GM21528 (cell line): ENCODE data around the gene ABCA13.

Experiments
- ATAC-seq: cut with Tn5 transposase; IDR thresholded peaks from one replicate; pipeline ENCODE4 v1.9.1; 2021; ENCODE audit warnings: mild to moderate bottlenecking, moderate library complexity; ENCODE audit not compliant: unreplicated experiment, low FRiP score

The ABCA13 gene

GRCh38 chr7:48505051-48505450 lies 333.8 kb downstream of the ABCA13 start:
- no peak for ATAC-seq

DNA sequence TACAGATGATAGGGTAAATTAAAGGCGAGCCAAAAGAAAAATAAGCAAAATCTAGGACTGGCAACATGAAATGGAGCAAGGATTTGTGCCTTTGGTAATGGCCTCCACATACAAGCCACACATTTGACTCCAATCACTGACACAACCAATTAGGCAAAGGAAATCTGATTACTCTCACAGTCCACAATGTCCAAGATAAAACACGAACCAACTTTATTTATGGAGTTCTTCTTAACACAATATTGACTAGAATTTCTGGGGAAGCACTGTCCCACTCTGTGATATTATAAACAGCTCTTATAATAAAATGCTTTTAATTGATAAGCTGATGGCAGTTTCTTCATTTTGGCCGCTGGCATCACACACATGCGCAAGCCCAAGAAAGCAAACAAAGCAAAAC lies 334.2 kb downstream of the ABCA13 start:
- ATAC-seq: no peak

GRCh38 chr7:48506569-48506968 lies 335.3 kb downstream of the ABCA13 start:
- ATAC-seq: no peak

- ATAC-seq: no peak
These were observed 339.8 kb downstream of the ABCA13 start for GRCh38 chr7:48511080-48511479.

DNA sequence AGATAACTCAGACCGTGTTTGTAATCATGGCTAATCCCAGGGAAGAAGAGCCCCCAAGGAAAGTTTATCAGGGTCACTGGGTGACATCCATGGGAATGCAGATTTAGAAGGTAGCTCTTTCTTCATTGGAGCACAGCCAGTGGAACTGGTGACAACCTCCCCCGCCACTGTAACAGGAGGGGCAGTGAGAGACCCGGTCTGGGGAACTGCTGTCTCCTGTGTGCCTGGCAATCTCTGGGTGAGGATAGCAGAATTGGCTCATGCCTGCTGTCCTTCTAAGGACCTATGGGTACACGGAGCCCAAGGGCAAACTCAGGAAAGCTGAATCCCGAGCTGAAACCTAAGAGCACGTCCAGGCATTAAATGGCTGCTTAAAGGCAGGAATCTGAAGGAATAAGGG lies 341.6 kb downstream of the ABCA13 start:
- no peak for ATAC-seq

DNA sequence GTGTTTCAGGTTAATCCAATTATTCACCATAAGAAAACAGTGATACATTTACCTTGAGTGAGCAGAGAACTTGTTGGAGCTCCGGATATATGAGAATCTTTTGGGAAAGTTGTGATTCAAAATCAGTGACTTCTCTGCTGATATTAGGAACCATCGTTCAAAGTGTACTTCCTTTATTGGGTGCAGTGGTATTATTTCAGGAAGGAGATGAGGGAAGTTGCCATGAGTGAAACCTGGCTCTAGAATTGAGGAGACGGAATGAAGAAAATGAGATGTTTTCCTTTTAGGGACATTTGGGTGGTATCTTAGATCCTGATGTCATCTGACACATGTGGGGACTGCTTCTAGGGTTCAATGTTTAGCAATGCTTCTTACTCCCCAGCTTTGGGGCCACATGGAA lies 343.9 kb downstream of the ABCA13 start:
- ATAC-seq: no peak

DNA sequence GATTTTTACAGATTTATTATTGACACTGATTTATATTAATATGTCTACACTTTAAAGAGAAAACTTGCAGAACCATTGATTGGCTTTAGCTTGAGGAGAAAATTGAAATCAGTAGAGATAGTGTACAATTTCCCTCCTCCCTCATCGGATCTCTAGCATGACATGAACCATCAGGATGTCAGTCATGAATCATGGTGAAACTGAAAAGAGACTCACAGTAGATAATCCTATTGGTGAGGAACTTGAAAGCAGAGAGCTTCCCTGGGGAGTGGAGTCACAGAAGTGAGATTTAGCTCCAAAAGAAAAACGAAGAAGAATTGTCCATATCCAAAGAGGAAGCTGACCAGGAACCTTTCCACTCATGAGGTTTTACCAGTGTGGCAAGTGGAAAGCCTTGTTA lies 346.8 kb downstream of the ABCA13 start:
- no peak for ATAC-seq

DNA sequence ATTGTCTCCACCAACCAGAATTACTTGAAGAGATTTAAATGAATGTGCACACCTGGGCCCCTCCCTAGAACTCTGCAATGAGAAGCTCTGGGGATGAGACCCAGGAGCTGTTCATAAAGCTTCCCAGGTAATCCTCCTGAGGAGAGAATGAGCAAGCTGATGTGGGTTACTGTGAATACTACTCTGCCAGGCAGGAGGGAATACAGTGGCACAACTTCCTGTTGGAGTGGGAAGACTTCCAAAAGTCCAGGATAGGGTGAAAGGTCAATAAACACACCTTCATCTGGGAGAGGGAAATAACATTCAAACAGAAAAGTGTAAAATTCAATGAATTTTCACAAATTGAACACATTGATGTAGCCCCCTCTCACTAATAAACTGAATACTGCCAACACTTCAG lies 351.4 kb downstream of the ABCA13 start:
- ATAC-seq: no peak

DNA sequence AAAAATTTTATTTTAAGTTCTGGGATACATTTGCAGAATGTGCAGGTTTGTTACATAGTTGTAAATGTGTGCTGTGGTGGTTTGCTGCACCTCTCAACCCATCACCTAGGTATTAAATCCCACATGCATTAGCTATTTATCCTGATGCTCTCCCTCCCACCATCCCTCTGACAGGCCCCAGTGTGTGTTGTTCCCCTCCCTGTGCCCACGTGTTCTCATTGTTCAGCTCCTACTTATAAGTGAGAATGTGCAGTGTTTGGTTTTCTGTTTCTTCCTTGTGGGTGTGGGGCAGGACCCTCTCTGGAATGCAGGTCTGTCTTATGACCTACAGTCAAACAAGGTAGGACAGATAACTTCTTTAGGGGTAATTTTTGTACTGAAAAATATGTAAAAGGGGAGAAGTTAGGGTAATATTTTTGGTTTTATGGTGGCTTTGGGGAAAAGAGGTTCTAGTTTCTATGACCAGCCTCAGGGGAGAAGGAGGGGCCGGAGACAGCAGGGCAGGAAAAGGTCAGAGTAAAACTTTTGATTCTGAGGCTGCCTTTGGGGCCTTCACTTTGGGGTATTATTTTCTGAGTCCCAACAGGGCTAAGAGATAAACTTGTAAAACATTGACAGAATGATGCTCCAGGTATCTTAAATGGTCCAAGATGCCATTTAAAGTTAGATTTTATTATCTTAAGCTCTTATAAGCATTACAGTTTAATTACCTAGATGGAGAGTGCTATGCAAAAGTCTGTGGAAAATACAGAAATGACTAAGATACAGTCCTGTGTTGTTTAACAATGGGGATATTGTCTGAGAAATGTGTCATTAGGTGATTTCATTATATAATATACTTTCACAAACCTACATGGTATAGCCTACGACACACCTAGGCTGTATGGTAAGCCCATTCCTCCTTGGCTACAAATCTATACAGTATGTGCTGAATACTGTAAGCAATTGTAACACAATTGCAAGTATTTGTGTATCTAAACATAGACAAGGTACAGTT lies 354.8 kb downstream of the ABCA13 start:
- no peak for ATAC-seq

DNA sequence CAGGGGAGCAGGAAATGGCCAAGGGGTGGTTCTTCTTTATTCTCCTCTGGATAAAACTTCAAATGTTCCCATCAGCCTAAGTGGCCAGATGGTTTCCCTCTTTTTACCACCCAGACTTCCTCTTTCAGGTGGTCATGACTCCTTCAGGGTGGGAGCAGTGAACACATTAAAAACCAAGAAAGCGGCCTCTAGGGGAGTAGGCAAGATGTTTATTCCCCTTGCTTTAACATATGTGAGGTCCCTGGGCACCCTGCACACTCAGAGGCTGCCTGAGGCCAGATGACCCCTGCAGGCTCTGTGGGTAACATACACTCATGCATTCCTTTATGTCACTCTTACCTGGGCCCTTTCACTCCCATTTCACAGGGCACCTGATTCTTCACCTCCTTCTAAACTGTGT lies 357.4 kb downstream of the ABCA13 start:
- ATAC-seq: no peak

- no peak for ATAC-seq
These were observed 366.3 kb downstream of the ABCA13 start for GRCh38 chr7:48537561-48537960.

DNA sequence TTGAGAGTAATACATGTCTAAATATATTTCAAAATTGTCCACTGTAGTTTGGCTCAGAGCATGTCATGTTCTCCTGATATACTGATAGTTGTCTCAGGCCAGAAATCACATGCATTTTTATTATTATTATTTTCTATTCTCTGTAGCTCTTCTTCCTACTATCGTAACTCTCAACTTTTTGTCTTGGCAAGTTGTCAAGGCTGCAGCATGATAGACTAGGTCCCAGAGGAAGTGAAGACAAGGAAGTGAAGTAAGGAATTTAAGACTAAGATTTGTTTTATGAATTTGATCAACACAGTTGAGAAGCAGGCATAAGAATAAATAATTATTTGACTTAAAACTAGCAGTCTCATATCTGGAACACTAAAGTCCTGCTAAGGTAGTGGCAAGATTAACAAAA lies 369.5 kb downstream of the ABCA13 start:
- no peak for ATAC-seq

GRCh38 chr7:48548667-48549066 lies 377.4 kb downstream of the ABCA13 start:
- ATAC-seq: no peak

DNA sequence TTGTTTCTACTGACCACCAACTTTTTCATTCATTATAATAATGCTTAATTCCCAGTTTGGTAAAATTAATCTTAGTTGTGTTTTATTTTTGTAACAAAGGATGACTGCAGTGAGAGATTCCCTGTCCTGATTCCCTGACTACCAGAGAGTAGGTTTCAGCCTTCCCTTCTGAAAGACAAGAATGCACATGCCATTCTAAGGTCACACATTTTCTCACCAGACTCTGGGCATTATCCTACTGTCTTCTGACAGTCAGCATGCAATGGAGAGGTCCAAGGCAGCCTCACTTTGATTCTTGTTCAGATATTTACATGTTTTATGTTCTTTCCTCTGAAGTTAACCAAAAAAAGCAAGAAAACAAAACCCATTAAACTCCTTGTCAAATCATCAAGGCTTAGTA lies 380.4 kb downstream of the ABCA13 start:
- ATAC-seq: no peak

GRCh38 chr7:48563334-48563733 lies 392.1 kb downstream of the ABCA13 start:
- ATAC-seq: no peak

DNA sequence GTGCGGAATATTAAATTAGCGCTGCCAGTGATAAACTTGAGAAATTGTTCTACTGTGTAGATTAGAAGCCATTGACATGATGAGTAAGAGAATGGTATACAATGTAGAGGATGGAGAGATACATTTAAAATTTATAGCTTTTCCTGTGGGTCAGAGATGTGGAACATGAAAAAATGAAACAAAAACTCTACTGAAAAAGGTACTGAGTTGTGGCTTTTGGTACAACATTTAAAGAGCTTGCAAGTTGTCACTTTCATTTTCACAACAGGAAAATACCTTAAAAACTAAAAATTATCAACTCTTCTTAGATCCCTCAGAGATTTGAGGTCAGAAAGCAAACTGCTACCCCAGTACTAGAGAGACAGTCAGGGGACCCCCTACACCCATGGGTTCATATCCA lies 404.3 kb downstream of the ABCA13 start:
- no peak for ATAC-seq

DNA sequence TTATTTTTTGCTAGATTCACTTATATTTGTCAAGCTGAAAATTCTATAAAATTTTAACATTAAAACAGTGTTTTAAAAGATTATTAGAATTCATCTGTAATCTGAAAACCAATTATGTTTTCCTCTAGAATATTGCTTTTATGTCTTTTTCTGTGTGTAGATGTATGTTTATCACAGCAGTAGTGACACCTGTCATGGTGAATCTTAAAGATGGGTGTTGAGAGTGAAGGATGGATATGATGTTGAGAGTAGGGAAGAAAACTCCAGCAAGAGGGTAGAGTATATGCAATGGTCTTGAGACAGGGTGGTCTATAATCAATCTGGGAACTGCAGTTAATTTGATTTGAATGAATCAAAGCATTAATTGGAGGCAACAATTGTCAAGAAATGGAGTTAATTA lies 416.2 kb downstream of the ABCA13 start:
- no peak for ATAC-seq

DNA sequence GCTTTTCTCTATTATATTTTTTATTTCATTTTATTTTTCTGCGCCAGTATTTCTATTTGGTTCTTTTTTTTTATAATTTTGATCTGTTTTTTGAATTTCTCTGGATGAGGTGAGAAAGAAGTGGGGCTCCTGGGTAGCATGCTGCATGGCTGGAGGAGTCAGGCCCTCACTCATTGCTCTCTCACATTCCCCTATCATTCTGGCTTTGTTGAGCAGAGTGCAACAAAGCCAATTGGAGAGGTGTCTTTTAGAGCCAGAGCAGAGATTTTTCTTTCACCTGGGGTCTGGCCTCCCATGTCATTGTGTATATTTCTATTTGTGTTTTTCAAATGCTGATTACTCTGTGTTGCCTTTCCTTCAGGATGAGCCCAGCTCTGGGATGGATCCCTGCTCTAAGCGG lies 423.1 kb downstream of the ABCA13 start:
- ATAC-seq: no peak

DNA sequence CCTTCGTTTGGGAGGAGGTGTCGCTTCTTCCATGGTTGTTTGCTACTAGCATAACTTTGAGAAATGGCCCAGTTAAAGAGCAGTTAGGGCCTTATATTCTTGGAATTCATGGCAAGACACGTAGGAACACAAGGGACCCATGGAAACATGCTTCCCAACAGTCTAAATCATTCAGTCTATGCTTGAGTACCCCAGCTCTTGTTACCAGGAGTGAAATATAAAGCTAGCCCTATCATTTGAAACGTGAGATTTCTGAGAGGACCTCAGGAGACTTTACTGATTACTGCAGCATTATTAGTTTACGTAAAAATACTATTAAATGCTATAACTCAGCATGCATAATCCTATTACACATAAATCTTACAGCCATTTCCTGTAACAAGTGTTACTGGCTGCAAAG lies 424.5 kb downstream of the ABCA13 start:
- ATAC-seq: no peak

DNA sequence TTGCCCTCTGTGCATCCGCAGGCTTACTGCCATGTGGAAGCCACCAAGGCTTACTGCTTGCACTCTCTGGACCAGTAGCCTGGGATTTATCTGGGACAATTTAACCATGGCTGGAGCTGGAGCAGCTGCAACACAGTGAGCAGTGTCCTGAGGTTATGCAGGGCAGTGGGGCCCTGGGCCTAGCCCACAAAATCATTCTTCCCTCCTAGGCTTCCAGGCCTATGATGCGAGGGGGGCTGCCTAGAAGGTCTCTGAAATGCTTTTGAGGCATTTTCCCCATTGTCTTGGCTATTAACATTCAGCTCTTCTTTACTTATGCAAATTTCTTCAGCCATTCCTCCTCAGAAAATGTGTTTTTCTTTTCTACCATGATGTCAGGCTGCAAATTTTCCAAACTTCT lies 439.4 kb downstream of the ABCA13 start:
- no peak for ATAC-seq

GRCh38 chr7:48611993-48612392 lies 440.7 kb downstream of the ABCA13 start:
- ATAC-seq: no peak

DNA sequence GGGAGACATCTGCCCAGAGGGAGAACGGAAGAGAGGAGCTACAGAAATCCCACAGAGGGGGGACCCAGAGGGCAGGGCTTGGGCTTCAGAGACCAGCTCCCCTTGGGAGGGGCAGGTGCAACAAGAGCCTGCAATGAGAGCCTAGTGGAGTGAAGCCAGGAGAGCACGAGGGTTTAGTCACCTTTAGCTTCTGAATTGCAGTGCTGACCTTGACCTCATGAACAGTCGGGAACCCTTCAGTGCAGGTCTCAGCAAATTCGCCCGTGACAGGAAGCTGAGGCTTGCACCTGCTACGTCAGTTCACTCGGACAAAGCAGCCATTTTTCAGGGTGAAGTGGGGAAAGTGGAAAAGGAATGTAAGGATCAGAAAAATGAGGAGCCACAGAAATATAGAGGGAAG lies 446.2 kb downstream of the ABCA13 start:
- ATAC-seq: no peak
